ENCODE data around the gene TGFB1I1.

The TGFB1I1 gene

DNA sequence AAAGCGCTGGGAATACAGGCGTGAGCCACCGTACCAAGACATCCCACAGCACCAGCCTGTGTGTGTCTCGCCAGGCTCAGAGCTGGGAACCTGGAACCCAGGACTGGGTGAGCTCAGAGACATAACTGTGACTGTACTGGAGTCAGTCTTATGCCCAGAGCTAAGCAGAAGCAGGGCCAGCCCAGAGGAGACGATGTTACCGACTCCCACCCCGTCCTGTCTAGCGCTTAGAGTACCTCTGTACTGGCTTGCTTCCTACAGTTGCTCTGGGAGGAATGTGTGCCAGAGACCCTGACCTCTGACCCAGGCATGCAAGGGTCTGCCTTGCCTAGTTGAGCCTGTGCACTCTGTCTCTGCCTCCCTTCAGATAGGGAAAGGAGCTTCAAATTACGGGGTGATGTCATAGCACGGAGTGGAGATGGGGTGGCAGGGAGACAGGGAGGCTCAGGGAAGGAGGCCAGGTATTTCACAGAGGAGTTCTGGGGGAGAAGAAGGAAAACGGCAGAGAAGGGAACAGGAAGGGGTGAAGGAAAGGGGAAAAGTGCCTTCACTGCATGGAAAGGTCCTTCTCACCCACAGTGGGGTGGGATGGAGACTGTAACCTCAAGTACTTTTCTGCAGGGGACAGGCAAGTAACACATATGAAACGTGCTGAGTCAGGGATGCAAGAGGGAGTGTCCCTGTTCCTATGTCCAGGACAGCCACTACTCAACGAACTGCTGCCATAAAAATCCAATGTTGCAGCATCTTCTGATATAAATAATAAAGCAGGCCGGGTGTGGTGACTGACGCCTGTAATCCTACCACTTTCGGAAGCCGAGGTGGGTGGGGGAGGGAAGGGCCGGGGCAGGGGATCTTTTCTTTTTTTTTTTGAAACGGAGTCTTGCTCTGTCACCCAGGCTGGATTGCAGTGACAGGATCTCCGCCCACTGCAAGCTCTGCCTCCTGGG, 18.4 kb upstream of the TGFB1I1 start:
- no peak for DNase-seq

DNA sequence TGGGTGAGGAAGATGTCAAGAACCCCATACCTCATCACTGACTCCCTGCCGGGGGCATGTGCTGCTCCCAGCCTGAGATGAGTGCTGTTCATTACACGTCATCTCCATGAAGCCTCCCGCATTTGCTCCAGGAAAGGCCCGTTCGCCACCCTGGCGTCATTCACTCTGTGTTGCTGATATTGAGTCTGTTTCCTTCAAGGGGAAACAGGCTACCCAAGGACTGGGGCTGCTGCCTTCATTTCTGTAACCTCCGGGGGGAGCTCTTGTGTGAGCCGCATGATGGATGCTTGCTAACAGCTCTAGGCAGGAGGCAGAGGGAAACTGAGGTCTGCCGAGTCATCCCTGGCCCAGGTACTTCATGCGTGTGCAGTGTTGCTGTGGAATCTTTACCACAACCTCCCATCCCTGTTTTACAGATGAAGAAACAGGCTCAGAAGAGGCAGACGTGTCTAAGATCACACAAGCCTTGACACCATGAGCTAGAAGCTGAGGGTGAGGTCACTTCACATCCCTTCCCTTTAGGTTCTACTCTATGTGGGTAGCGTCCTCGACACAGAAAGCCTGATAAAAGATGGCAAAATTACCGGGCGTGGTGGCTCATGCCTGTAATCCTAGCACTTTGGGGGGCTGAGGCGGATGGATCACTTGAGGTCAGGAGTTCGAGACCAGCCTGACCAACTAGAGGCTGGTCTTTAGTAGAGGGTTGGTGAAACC, 16.2 kb upstream of the TGFB1I1 start:
- no peak for DNase-seq

DNA sequence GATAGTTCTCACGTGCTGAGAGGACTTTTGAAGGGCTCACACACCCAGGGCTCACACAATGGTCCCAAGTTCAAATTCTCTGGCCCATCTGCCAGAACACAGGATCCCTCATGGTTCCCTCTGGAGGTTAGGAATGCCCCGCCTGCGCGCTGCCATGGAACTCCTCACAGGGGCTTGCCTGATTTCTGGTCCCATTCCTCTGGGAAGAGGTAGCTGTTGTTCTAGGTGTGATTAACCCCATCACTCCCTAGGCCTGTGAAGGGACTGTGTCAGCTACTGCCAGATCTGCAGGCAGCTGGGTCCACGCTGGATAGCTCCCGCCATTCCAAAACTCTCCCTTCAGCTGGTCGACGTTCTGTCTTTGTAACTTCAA, 15.0 kb upstream of the TGFB1I1 start:
- DNase-seq, result no peak

DNA sequence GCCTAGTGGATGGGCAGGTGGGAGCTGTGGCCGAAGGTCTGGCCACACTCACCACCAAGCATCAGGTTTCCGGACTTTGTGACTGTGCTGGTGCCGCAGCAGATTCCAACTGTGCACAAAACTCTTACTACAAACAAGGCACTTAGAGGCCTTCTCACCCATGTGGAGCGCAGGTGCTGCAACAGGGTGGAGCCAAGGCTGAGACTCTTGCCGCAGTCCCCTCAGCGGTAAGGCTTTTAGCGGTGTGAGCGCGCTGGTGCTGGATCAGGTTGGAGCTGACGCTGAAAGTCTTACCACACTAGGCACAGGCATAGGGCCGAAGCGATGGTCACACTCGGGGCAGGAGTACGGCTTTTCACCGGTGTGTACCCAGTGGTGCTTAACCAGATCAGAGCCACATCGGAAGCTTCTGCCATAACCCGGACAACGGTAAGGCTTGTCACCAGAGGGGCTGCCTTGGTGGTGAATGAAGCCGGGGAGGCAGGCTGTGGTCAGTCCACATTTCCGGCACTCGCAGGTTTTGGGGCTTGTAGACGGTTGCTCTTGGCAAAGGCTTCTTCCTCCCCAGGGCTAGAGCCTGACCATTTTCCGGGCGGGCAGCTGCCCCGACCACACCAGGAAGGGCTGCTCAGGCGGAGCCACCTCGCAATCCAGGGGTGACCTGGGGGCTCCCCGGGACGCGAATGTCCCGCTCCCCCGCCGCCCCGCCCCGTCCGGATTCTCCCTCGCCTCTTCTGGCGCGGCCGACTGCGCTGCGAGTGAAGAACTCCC, 13.7 kb upstream of the TGFB1I1 start:
- DNase-seq, result no peak

DNA sequence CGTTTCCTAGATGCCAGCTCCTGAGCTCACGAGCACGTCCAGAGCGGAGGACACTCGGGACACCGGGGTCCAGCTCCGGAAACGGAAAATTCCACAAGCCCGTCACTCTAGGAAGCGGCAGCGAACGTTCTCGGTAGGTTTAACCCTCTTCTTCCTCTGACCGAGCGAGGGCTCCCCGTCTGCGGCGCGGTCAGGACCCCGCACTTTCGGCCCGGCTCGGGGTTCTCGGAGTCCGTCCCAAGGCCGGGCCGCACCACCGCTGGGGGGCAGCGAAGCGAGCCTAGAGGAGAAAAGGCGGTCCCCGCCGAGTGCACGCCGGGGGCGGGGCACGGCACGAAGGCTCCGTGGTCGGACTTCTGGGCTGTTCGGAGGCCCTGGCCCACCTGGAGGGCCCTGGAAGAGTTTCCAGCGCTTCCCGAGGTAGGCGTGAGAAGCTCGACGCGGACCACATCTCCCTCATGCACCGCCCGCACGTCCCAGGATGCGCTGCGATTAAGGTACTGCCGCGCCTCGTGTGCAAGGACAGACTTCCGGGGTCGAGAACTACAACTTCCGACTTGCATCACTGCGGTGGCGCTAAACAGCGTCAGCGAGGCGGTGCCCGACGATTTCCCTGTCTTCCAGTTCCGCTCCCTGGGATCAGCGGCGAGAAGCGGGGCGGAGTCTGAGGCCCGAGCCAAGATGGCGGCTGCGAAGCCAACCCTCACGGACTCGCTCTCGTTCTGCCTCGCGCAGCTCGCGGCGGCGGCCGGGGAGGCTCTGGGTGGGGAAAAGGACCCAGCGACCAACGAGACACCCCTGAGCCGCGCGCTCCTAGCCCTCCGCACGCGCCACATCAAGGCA, 12.9 kb upstream of the TGFB1I1 start, which contains the start of gene ARMC5:
TSS of gene ARMC5 (plus strand) at position 658 of the 843 bp plus-strand sequence. CDS start at position 682, 24 bp downstream.
- peak; percentile 92 for DNase-seq

DNA sequence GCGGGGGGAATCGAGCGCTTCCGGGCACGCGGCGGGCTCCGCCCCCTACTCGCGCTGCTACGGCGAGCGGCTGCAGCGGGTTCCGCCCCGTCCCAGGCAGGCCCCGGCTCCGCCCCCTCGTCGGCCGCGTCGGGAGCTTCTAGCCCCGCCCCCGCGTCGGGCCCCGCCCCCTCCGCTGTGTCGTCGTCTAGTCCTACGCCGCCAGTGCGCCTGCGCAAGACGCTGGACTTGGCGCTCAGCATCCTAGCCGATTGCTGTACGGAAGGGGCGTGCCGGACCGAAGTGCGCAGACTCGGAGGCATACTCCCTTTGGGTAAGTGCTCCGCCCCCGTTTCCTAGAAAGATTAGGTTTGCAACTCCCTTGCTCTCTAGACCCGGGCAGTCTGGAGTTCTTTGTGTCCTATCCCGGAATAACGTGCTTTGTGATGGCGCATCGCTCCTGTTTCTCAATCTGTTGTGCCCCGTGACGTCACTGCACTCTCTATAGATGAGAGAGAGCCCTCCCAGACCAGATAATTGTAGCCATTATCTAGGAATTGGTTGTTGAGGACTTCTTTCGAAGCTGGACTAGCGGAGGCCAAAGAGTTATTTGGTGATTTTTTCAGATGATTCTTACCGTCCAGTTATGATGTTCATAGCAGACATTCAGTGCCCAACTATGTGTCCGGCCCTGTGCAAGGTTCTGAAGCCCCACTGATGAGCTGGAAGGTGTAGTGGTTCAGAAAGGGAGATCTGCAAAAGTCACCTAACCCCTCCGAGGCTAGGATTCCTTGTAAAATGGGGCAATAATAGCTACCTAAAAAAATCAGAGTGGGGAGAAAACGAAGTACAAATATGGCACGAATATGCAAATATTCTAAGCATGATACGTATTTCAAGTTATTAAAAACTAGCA, 12.0 kb upstream of the TGFB1I1 start:
- peak; percentile 95 for DNase-seq

DNA sequence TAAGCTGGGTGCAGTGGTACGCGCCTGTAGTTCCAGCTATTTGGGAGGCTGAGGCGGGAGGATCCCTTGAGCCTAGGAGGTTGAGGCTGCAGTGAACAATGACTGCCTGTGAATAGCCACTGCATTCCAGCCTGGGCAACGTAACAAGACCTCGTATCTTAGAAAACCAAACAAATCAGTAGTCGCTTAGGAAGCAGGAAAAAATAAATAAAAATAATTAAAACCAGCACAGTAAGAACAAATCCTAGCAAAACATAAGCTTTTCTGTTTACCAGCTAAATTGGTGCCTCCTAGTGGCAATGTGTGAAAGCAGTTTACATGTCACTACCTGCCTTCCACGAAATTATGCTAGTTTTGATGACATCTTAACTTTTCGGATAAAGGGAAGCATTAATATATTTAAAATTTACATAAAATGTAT, 11.4 kb upstream of the TGFB1I1 start:
- peak; percentile 21 for DNase-seq

DNA sequence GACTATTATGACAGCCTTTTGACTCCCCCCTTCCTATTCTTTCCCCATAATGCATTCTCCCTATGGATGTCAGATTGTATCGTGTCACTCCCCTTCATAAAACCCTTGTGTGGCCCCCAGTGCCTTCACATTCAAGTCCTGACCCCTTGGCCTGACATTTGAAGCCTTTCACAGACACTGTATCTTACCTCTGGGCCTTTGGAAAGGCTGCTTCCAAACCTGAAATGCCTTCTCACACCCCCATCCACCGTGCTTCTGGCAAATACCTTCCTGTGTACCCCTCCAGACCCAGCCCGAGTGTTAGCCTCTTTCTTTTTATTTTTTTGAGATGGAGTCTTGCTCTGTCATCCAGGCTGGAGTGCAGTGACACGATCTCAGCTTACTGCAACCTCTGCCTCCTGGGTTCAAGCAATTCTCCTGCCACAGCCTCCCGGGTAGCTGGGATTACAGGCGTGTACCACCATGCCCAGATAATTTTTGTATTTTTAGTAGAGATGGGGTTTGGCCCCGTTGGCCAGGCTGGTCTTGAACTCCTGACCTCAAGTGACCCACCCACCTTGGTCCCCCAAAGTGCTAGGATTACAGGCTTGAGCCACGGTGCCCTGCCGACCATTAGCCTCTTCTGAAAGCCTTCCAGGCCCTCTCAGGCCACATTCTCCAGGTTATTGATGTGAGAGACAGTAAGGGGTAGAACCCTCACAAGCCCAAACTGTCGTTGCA, 10.6 kb upstream of the TGFB1I1 start:
- DNase-seq, result no peak

DNA sequence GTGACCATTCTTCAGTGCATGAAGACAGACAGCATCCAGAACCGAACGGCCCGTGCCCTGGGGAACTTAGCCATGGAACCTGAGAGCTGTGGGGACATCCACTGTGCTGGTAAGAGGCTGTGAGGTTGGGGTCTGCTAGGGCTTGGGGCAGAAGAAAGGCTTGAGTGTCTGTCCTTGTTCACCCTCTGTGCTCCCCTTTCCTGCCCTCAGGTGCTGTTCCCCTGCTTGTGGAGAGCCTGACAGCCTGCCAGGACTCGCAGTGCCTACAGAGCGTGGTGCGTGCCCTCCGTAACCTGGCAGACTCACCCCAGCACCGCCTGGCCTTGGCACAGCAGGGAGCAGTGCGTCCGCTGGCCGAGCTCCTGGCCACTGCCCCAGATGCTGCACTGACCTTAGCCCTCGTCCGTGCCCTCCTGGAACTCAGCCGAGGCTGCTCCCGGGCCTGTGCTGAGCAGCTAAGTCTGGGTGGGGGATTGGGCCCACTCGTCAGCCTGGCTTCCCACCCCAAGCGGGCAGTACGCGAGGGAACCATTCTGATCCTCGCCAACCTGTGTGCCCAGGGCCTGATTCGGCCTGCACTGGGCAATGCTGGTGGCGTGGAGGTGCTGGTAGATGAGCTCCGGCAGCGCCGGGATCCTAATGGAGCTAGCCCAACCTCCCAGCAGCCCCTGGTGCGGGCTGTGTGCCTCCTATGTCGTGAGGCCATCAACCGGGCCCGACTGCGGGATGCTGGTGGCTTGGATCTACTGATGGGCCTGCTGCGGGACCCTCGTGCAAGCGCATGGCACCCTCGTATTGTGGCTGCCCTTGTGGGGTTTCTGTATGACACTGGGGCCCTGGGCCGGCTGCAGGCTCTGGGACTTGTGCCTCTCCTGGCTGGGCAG, 9.8 kb upstream of the TGFB1I1 start:
- no peak for DNase-seq

DNA sequence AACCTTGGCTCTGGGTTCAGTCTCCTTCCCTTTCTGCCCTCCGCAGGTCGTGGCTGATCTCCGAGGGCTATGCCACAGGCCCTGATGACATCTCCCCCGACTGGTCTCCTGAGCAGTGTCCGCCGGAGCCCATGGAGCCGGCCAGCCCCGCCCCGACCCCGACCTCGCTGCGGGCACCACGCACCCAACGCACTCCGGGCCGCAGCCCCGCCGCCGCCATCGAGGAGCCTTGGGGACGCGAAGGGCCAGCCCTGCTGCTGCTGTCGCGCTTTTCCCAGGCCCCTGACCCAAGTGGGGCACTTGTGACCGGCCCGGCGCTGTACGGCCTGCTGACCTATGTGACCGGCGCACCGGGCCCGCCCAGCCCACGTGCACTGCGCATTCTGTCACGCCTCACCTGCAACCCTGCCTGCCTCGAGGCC, 7.6 kb upstream of the TGFB1I1 start:
- DNase-seq, result no peak

DNA sequence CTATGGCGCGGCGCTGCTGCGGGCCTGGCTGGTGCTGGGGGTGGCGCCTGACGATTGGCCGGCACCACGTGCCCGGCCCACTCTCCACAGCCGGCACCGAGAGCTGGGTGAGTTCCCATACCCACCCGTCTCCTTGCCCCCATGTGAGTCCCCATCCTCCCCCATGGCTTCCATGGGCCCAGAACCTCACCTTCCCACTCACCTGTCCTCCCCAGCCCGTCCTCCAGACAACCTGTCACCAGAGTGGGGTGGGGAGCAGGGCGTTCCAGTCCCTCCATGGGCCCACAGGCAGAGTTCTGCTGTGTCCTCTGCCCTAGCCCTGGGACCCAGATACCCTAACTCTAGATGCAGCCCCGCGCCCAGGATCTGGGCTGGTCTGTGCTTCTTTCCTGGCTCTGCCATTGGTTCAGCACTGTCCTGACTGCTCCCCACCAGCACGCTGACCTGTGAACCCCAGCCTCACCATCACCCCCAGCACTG, 7.1 kb upstream of the TGFB1I1 start:
- no peak for DNase-seq

DNA sequence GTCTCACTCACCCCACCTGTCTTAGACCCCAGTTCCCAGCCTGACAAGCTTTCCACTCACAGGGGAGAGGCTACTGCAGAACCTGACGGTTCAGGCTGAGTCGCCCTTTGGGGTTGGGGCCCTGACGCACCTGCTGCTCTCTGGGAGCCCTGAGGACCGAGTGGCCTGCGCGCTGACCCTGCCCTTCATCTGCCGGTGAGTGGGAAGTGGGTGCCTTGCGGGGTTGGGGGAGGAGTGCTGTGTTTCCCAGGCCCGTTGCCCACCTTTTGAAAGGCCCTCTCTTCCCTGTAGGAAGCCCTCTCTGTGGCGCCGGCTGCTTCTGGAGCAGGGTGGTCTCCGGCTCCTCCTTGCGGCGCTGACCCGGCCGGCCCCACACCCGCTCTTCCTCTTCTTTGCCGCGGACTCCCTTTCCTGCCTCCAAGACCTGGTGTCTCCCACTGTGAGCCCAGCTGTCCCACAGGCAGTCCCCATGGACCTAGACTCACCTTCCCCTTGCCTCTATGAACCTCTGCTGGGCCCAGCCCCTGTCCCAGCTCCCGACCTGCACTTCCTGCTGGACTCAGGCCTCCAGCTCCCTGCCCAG, 6.1 kb upstream of the TGFB1I1 start:
- DNase-seq, result no peak

DNA sequence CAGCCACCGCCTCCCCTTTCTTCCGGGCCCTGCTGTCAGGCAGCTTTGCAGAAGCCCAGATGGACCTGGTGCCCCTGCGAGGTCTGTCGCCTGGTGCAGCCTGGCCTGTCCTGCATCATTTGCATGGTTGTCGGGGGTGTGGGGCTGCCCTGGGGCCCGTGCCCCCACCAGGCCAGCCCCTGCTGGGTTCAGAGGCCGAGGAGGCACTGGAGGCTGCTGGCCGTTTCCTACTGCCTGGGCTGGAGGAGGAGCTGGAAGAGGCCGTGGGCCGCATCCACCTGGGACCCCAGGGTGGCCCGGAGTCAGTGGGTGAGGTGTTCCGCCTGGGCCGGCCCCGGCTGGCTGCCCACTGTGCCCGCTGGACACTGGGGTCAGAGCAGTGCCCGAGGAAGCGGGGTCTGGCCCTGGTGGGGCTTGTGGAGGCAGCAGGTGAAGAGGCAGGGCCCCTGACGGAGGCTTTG, 5.5 kb upstream of the TGFB1I1 start:
- DNase-seq, result no peak

DNA sequence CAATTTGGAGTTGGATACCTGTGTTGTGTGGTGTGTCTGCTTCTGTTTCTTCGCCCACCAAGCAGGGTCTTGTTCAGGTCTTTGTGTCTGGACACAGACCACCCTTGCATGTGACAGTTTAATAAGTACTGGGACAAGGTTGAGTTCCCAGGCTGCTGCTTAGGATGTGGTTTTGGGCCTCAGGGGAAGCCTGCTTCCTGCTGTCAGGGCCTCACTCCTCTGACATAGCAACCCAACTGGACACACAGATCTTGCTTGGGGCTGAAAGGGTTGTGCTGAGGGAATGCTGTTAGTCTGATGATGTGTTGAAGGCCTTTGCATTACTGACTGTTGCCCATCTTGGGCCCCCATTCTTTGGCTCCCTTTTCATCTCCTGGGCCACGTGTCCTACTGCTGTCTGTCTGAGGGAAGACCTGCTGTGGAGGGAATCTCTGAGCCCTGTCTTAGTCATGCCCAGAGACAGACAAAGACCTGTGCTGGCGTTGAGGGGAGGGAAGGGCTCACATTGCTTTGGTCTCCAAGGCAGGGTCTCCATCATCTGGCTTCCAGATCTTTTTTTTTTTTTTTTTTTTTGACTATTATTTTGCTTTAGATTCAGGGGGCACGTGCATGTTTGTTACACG, 4.7 kb upstream of the TGFB1I1 start:
- DNase-seq, result no peak

DNA sequence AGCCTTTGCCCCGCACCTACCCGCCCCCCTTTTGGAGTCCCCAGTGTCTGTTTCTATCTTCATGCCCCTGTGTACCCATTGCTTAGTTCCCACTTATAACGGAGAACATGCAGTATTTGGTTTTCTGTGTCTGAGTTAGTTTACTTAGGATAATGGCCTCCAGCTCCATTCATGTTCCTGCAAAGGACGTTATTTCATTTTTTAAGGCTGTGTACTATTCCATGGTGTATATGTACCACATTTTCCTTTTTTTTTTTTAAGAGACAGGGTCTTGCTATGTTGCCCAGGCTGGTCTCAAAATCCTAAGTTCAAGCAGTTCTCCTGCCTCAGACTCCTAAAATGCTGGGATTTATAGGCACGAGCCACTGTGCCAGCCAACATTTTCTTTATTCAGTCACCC, 4.1 kb upstream of the TGFB1I1 start:
- DNase-seq, result no peak

DNA sequence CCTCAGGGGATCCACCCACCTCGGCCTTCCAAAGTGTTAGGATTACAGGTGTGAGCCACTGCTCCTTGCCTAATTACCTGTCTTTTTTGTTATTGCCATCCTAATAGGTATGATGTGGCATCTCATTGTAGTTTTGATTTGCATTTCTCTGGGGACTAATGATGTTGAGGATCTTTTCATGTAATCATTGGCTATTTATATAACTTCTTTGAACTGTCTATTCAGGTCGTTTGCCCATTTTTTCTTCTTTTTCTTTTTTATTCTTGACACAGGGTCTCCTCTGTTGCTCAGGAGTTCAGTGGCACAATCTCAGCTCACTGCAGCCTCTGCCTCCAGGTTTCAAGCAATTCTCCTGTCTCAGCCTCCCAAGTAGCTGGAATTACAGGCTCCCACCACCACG, 1.3 kb upstream of the TGFB1I1 start:
- DNase-seq, result no peak

DNA sequence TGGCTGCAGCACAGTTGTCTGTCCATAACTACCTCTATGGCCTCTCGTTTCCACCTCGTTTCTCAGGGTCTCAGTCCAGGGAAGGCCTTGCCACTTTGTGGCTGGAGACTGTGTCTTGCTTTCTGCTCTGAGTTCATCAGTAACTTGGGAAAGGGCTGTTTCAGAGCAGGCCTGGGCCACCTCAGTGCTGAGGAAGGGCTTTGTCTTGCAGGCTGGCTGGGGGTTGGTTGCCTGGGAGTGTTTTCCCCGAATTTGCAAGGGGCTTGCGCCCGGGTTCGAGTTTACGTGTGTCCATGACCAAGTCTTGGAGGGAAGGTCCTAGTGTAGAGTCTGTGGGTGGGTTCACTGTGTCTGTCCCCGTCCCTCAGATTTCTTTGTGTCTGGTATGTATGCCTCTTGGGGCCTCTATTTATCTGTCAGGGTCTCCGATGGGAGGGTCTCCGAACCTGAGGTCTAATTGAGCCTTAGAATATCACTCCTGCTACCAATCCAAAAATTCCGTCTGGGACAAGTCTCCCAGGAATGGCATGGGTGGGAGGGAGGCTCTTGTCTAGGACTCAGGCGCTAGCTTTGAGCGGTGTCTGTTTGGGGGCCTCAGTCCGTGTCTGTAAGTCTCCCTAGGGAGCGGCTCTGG, 594 bp upstream of the TGFB1I1 start:
- no peak for DNase-seq

DNA sequence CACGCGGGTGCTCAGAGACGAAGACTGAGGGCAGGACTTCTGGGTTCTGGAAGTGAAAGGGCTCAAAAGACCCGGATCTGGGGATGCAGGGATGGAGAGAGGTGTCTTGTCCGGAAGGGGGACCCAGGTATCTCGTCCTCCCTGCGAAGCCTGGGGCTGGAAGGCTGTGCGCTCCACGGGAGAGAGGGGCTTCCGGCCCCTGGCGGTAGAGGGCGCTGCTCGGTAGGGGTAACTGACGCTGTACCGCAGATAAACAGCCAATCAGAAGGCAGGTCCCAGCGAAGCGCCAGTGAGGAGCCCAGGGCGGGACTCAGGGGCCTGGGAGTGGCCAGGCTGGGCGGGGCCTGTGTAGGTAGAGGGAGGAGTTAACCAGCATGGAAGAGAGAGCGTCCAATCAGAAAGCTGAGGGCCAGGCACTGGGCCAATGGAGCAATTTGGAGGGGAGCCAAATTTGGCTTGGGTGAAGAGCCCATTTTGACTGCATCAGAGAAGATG, 804 bp downstream of the TGFB1I1 start:
- peak; percentile 72 for DNase-seq

Measured in NCI-H446 treated with DMSO at 0.1 percent for 48 hours (cell line).